ENCODE measurements around the gene TMEM163.

- no peak for TF ChIP-seq CTCF (IDR thresholded peaks at IDR 0.05)
- no peak for TF ChIP-seq POLR2A (IDR thresholded peaks at IDR 0.05)
These were observed 297.1 kb downstream of the TMEM163 start for GRCh38 chr2:134421556-134422328.
